Measurements from ENCODE around the gene DDX52.
A peak's percentile ranks its signal among the peaks of the same experiment; 100 is the strongest.

The DDX52 gene

DNA sequence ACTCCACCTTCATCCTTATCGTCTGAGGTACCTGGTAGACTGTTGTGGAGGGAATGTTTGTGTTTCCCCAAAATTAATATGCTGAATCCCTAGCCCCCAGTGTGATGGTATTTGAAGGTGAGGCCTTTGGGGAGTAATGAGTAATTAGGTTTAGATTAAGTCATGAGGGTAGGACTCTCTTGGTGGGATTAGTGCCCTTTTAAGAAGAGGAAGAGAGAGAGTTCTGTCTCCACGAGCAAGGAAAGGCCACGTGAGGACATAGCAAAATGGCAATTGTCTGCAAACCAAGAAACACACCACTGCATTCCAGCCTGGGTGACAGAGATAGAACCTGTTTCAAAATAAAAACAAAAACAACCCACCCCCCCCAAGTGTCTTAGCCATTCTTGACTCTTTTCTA, 21.0 kb upstream of the DDX52 start:
- TF ChIP-seq, protein P1, sequence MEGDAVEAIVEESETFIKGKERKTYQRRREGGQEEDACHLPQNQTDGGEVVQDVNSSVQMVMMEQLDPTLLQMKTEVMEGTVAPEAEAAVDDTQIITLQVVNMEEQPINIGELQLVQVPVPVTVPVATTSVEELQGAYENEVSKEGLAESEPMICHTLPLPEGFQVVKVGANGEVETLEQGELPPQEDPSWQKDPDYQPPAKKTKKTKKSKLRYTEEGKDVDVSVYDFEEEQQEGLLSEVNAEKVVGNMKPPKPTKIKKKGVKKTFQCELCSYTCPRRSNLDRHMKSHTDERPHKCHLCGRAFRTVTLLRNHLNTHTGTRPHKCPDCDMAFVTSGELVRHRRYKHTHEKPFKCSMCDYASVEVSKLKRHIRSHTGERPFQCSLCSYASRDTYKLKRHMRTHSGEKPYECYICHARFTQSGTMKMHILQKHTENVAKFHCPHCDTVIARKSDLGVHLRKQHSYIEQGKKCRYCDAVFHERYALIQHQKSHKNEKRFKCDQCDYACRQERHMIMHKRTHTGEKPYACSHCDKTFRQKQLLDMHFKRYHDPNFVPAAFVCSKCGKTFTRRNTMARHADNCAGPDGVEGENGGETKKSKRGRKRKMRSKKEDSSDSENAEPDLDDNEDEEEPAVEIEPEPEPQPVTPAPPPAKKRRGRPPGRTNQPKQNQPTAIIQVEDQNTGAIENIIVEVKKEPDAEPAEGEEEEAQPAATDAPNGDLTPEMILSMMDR (conservative IDR thresholded peaks at IDR 0.05), result no peak
- no peak overlapping the region for H3K27ac ChIP-seq

DNA sequence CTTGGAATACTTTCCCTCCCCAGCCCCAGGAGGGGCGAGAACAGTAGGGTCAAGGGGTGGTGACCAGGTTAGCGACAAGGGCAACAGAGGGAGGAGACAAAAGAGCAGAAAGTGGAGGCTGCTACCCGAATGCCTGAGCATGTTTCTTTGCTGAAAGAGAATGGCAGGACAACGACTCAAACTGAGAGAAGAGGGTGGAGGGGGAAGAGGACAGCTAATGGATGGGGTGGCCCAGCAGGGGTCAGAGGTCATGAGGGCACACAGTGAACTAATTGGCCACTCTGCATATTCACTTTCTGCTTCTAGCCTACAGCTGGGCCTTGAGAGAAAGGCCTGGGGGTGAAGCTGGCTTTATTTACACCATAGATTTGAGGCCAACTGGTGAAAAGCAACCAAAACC, 19.1 kb upstream of the DDX52 start:
- TF ChIP-seq, protein P1 (conservative IDR thresholded peaks at IDR 0.05), result no peak
- no peak overlapping the region for H3K27ac ChIP-seq

DNA sequence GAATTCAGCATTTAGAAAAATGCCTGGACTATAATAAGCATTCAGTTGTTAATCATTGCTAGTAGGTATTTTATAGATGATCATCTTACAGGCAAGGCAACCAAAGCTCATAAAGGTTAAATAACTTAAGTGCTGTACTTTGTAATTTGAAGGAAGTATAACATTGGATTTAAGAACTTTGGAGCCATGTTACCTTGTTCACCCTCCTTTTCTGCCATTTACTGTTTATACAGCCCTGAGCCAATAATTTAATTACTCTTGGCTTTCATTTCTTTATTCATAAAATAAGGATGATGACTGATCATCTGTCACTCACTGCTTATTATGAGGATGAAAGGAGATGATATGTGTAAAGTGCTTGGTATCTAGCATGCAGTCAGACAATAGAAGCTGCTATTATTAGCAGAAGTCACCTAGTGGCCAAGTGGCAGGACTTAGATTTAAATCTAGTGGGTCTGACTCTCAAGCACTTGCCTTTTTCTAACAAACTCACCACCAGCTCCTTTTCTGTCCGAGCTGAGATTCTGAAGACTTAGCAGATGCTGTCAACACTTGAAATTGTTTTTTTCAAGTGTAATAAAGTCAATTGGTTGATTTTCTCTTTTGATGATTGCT, 18.3 kb upstream of the DDX52 start:
- TF ChIP-seq, protein P1 (conservative IDR thresholded peaks at IDR 0.05), result peak; percentile 71
- no peak overlapping the region for H3K27ac ChIP-seq

DNA sequence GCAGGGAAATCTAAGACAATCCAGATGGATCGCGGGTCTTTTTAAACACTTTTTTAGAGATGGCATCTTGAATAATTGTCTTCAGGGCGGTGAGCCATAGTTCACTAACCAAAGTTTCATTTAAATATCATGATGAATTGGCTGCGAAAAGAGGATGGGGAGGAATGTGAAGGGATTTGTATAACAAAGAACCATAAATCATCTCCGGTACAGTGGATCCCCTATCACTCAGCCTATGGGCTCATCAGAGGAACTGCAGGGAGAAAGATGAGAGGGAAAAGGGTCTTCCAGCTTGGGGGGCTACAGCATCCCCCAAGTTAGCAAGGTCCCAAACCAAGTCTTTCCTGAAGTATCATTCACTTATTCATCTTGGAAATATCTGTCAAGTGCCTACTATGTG, 16.7 kb upstream of the DDX52 start:
- TF ChIP-seq, protein P1 (conservative IDR thresholded peaks at IDR 0.05), result no peak
- no peak overlapping the region for H3K27ac ChIP-seq

DNA sequence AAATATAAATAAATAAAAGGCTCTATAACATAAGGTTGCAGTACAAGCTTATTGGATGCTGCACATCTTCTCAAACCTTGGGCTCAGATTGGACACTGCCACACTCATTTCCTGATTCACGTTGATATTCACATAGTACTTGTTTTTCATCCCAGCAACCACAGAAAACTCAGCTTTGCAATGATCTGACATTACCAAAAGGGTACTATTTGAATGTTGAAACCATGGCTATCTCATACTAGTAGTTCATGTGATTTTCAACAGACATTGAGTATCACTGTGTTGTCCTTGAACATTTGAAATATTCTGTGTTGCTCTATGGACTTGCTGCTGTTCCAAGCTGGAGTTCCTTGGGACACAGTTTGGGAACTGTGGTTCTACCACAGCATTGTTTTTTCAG, 14.0 kb upstream of the DDX52 start:
- TF ChIP-seq, protein P1 (conservative IDR thresholded peaks at IDR 0.05), result no peak
- H3K27ac ChIP-seq, result no peak overlapping the region

DNA sequence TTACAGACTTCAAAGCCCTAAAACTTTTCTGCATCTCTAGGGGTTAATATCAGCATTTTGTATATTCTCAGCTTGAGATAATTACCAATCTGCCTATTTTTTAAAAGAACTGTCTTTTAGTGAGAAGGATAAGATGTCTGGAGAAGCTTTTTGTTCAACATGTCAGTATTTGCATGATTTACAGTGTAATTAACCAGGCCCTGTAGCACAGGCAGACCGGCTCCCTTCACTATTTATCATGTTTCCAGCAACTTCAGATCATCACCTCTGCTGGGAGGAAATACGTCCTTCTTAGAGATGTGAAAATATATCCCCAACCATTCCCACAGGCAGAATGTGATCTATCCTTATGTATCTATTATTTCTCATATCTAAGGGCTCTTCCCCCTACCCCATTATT, 8.6 kb upstream of the DDX52 start:
- TF ChIP-seq, protein P1 (conservative IDR thresholded peaks at IDR 0.05), result no peak
- H3K27ac ChIP-seq, result no peak overlapping the region

DNA sequence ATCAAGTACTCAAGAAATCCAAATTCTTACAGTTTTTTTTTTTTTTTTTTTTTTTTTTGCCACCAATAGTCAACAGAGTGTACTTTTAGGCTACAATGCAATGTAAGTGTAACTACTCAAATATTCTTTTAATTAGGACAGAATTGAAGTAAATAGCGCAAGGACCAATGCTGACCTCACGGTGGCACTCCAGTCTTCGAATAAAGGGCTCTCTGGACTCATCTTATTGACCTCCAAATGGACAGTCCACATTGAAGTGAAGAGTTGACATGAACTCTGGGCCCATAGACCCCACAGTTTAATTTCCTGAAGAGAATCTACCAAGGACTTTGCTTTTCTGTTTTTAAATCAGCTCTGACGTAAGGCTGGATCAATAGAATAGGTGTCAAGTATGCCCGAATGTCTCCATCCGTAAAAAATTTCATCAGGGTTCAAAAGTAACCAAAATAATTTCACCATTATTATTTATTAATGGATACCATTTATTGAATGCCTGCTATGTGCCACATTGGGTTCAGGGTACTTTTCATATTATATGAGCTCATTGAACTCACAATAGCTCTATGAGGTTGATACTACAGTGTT, 7.3 kb upstream of the DDX52 start:
- no peak overlapping the region for H3K27ac ChIP-seq
- TF ChIP-seq, protein P1 (conservative IDR thresholded peaks at IDR 0.05), result peak; percentile 88
